Ovary (tissue), 3 donors: ENCODE data around the gene CLDN24.

Experiments used
- CTCF ChIP-seq, 3 donors: fragments of 450-650 bp in 2 of 3; fragments of 200-600 bp in 1 of 3; IDR thresholded peaks; one replicate each; pipeline versions ENCODE4 v1.5.1 to v1.8.0; 2016 to 2022; ENCODE audit warnings: antibody characterized with exemption in 3 of 3, mild to moderate bottlenecking in 1 of 3
- POLR2A ChIP-seq: fragments of 450-650 bp; IDR thresholded peaks from one replicate; pipeline ENCODE4 v1.6.1; 2017; ENCODE audit warnings: antibody characterized with exemption, mild to moderate bottlenecking, moderate library complexity
- donor health status: DM: no; HTN: no; CAD: no.

- no peak for TF ChIP-seq POLR2A
- TF ChIP-seq CTCF (IDR thresholded peaks at IDR 0.05), result no peak
These were observed 26.5 kb downstream of the CLDN24 start for GRCh38 chr4:183295711-183296110.
